NCI-H2107 treated with DMSO at 0.1 percent for 48 hours (cell line): ENCODE results near the gene FNDC7.
"Not testable (repeated sequence)": the region's sequence is repeated elsewhere in the genome, so short reads cannot be mapped to it uniquely, and the experiment has no call there.

Experiments
- DNase-seq: peaks from one replicate; lab custom pipeline; 2025; ENCODE audit not compliant: unreplicated experiment; lab: John Stamatoyannopoulos, UW

Gene FNDC7

DNA sequence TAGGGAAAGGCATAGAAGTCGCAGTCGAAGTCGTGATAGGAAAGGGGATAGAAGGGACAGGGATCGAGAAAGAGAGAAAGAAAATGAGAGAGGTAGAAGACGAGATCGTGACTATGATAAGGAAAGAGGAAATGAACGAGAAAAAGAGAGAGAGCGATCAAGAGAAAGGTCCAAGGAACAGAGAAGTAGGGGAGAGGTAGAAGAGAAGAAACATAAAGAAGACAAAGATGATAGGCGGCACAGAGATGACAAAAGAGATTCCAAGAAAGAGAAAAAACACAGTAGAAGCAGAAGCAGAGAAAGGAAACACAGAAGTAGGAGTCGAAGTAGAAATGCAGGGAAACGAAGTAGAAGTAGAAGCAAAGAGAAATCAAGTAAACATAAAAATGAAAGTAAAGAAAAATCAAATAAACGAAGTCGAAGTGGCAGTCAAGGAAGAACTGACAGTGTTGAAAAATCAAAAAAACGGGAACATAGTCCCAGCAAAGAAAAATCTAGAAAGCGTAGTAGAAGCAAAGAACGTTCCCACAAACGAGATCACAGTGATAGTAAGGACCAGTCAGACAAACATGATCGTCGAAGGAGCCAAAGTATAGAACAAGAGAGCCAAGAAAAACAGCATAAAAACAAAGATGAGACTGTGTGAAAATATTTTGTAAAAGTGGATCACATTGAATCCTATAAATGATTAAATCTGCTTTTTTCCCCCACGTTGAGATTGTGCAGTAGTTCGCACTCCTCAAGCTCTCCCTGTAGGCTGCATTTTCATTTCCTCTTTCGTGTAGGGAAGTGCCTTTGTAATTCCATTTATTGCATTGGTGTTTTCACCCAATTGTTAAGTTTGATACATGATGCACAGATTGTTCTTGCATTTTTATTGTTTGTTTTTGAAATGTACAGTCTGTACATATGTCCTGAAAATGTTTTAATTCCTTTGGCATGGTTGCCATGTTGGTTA lies 13.1 kb upstream of the FNDC7 start:
- DNase-seq = no peak

DNA sequence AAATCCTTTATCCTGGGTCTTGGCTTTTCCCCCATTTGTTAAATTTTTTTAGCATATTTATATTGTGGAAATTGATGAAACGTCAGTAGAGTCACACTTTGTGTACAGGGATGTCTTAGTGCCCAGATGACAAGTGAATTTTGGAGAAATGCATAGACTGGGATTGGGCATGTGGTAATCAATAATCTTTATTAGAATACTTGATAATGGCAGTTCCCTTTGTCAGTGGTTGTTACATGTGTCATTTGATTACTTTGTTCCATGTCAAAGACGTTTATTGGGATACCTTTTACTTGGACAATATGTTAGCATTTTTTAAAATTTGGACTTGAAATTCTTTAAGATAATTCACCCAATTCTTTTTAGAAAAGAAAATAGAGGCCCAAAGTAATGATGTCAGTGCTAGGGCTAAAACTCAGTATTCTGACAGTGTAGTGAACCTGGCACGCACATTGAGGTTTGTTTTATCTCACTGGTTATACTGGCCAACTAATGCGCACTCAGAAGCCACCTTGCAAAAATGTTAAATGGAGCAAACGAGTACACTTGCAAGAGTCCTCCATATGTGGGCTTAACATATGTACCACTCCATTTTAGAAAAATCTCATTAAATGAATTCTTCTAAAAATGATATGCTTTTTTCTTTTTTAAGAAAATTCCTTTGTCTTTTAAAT lies 11.4 kb upstream of the FNDC7 start:
- no peak for DNase-seq

DNA sequence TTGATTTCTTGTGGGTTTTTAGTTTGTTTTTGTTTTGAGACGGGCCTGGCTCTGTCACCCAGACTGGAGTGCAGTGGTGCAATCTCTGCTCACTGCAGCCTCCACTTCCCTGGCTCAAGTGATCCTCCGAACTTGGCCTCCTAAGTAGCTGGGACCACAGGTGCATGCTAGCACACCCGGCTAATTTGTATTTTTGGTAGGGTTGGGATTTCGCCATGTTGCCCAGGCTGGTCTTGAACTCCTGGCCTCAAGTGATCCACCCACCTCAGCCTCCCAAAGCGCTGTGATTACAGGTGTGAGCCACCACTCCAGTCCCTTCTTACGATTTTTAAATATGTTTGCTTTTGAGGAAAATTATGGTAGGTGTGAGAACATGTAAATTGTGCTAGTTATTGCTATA lies 10.6 kb upstream of the FNDC7 start:
- not testable (repeated sequence) for DNase-seq

DNA sequence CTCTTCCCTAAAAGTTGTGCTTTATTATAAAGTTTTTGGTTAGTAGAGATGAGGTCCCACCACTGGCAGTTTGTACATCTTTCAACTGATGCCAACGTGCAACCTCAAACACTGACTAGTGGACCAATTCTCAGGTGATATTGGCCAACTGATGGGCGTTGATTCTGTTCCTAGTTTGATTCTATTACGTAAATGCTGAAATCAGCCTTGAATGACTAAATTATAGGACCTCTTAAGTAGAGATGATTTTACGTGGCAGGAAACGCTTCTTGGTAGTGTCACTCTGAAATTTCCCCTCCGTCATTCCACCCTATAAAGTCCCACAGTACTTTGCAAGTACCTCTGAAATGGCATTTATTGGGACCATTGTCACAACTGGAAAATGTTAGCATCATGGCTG lies 8.8 kb upstream of the FNDC7 start:
- DNase-seq = no peak

DNA sequence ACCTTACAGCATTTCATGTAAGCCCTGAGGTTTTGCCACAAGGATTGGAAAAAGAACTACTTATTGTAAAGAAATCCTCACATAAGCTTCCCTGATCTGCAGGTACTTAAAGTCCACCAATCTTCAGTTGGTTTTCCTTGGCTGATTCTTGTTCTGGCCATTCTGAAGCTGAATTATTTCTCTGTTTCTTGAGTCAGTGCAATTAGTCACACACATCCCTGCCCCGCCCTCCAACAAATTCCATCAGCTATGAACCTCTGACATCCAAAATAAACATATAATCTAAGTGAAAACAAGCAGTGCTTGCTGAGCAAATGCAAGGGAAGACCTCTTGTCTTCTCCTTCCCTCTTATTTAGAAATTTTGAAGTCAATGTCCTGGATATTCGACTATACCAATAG lies 8.2 kb upstream of the FNDC7 start:
- no peak for DNase-seq

DNA sequence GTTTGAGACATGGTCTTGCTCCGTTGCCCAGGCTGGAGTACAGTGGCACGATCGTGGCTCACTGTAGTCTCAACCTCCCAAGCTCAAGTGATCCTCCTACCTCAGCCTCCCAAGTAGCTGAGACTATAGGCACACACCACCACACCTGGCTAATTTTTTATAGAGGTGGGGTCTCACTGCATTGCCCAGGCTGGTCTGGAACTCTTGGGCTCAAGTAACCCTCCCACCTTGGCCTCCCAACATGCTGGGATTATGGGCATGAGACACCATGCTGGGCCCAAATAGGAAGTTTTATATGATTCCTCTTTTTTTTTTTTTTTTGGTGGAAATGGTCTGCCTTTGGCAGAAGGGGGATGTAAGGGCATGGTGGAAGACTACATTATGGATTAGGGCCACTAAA lies 6.1 kb upstream of the FNDC7 start:
- DNase-seq = no peak

DNA sequence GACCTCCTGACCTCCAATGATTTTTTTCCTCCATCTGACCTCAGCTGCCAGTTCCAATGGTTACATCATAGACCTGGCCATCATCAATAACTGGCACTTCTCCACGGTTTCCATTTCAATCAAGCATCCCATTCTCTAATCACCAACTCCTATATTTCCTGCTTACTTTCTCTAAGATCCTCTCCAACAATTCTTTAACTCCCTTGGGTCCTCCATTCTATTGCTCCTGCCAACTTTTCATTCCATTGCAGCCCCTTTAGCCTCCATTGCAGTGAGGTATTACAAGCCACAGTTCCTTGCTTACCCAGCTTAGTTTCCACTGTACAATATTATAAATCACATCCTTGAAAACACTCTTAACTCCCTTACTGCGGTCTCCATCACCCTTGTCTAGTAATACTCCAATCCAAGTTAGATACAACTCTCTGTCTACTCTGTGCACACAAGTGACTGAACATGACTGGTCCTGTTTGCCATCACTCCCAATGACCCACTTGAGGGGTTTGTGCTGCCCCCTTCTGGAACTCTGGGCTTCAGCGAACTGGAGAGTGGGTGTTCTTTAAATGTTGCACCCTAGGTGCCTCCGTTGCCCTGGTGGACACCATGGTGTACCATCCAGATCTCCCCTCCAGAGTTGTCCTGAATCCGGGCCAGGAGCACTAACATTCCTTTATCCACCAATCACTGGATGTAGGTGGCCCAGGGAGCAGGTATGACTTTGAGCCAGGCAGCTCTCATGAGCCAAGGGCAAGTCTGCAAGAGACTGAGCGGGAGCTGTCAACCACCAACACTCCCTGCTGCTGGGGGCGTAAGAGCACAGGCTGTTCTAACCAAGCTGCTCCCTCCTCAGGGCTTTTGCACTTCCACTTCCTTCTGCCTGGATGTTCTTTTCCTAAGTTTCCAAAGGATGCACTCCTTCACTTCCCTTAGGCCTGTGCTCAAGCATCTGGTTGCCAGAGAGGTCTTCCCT lies 3.7 kb upstream of the FNDC7 start:
- no peak for DNase-seq

DNA sequence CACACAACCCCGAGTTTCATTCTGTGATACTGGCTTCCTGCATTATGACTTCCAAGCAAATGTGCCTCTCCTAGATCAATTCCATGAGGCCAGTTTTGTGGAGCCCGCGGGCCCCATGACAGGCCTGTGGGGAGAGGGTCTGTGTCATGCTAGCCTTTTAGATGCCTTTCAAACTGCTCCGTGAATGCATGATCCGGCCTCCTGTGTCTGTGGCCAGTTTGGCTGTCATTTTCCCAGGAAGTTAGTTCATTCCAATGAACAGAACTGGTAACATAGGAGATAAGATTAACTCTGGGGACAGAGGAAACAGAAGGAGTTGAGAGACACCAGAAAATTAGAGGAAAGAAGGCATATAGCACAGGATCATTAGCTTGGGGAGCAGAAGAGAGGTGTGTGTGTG lies 3.2 kb downstream of the FNDC7 start:
- no peak for DNase-seq

DNA sequence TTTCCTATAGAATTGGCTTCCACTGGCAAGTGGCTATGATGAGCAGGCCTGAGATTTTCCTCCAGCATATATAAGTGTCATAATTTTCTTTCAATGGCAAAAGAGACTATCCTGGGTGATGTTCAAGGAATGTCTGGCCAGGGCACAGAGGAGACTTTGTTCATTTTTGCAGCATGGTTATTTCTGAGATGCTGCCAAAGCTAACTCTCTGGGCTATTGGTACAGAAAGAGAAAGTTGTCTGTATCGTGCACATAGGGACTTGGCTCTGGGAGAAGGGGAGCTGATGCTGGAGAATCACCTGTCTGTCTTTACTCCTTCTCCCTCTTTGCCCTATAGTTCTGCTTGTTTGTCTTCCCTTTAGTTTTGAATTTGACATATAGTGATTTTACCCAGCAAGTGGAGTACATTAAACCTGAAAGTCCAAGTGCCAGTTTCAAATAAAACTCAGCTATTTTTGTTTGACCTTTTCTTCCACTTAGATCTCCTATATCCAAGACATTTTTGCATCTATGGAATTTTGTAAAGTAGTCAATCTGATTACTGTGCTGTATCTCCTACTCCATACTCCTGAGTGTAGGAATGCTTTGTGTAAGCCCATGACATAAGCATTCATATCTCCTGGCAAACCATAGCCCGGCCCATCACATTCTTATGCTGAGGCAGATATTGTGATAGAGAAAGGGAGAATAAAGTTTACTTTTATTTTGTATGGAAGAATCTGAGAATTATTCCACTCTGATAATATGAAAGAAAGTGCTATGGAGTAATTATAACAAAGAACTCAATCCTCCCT lies 3.9 kb downstream of the FNDC7 start:
- DNase-seq = no peak

DNA sequence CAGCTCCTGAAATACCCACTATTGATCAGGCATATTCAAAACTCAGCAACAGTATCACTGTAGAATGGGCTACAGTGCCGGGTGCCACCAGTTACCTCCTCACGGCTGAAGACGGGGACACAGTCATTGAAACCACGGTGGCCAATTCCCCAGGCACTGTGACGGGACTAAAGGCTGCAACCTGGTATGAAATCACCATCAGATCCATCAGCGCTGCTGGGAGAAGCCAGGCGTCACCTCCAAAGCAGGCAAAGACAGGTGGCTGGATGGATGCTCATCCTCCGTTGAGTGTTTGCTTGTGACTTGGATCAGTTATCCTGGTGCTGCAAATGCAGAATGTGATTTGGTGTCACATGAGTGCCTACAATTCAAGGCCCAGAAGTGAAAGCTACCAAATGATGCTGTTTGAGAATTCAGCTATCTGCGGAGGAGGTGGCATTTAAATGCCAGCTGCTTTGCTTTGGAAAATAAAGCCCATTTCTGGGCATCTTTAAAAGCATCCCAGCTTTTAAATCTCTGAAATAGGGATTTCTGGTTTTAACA lies 5.1 kb downstream of the FNDC7 start:
- DNase-seq = no peak

DNA sequence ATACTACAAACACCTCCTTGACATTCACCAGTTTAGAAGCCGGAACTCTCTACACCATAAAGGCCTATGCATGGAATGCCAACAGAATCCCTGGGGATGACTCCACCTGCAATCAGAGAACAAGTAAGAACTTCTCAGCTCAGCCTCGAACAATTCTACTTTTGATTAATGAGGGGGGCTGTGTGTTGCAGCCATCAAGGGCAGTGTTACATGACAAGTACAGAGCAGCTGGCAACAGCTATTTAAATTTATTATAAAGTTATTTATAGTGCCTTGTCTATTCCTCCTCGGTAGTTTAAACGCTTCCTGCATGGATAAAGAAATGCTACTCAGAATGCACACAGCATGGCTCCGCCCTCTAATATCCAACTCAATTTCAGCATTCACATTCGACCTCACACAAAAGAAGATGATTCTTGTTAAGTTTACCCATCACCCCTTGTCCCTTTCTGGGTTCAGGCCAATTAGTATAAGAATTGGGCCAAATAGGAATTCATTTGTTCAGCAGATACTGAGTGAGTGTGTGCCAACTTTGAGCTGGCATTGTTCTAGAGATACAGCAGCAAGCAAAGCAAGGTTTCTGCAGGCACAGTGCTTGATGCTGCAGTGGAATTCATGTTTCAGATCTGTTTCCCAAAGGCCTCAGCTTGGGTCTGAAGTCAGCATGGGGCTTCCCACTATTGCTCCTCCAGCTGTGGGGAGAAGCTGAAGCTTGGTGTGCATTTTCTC lies 6.4 kb downstream of the FNDC7 start:
- peak; percentile 27 for DNase-seq

DNA sequence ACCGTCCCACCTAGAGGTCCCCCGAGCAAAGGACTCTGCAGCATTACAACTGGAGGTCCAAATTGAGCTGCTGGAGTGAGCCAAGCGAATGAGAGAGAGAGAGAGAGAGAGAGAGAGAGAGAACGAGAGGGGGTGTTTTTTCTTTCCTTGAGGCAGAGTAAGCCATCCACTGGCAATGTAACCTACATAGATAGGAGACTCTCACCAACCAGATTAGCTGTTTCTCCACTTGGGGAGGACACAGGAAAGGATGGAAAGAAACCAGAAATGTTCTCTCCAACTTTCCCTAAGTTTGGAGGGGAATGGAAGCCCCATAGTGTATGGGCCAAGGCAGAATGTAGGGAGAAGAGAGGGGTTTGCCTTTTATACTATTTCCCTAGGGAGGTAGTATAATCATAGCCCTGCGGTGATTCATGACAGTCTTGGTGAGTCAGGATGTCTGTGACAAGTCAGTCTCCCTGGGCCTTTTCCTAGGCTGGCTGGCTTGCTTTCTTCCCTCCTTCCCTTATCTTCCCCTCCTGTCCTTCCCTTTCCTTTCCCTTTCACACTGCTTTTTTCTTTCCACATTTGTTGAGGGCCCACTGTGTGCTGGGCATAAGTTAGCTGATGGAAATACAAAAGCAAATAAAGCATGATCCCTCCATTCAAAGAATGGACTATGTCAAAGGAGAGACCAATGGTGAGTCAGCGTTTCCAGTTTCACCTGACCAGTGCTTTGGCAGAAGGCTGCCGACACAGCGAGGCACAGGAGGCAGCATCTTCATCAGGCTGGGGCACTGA lies 7.1 kb downstream of the FNDC7 start:
- no peak for DNase-seq

DNA sequence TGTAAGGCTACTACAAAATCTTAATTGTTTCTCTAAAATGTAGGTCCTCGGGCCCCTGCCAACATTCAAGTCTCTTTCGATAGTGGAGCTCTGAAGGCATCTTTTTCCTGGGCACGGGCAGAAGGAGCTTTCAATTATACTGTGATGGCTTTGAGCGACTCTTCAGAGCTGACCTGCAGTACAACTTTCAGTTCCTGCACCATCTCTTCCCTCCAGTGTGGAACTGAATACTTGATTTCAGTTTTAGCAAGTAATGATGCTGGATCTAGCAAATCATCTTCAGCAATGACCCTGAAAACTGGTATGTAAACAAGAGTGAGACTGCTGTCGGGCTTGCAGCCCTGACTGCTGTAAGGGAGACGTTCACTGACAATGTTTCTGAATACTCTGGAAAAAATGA lies 9.6 kb downstream of the FNDC7 start:
- DNase-seq = no peak

DNA sequence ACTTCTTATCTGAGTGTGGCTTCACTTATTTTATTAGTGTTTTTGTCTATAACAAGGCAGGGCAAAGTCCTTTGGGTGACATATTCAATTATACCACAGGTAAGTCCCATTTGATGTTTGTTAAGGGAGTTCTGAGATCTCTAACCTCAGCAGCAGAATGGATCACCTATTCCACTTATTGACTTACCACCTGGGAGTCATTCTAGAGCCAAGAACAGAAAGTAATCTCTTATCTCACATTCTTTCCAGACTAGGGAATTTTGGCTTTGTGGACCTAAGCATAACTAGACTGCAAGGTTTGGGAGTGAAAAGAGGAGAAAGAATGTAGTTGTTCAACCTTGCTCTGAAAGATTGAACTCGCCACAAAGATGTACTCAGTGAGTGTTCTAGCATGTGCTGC lies 13.2 kb downstream of the FNDC7 start:
- DNase-seq = no peak

DNA sequence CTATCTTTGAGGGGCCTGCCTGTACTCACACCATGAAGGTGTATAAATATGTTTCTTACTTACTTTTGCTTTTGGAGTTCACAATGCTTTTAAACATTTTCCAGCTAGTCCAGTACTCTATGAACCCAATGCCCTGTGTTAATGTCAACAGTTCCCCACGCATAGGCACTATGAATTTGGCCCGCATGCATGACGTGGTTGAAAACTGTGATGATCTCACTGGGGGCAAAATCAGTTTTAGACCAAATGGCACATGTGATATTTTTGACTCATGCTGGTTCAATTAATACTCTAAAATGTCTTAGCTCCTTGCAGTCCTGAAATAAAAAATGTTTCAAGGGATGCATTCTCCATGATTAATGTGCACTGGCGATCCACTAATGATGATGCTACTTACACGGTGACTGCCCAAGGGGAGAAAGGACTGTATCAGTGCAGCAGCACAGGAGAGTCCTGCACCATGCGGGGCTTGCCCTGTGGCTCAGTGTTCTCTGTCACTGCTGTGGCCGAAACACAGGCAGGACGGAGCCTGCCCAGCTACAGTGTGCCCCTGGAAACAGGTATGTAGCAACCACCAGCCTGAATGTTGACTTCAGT lies 15.7 kb downstream of the FNDC7 start:
- no peak for DNase-seq

DNA sequence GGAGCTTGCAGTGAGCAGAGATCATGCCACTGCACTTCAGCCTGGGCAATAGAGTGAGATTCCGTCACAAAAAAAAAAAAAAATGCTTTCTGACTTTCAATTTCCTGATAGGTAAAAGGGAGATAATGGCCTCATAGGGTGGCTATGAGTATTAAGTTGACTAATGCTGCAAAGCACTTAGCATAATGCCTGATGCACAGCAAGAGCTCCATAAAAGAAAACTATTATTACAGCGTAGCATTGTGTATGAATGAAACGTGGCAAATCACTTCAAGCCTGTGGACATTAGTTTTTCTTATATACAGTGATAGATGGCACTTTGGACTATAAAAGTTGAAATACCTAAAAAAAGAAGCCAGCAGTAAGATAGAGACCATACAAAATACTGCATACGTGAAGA lies 16.8 kb downstream of the FNDC7 start:
- no peak for DNase-seq

DNA sequence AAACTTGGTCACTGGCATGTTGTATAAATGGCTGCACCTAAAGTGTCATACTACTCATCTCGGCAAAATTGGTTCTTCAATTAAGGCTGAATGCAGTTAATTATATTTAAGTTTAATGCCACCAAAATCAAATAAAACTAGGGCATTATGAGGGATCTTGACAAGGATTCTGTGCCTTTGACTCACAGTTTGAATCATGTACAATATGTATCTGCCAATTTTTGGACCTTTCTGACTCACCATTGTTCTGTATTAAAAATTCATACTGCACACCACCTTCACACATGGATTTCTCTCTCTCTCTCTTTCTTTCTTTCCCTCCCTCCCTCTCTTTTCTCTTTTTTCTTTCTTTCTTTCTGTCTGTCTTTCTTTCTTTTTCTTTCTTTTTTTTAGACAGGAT lies 19.7 kb downstream of the FNDC7 start:
- DNase-seq = no peak

DNA sequence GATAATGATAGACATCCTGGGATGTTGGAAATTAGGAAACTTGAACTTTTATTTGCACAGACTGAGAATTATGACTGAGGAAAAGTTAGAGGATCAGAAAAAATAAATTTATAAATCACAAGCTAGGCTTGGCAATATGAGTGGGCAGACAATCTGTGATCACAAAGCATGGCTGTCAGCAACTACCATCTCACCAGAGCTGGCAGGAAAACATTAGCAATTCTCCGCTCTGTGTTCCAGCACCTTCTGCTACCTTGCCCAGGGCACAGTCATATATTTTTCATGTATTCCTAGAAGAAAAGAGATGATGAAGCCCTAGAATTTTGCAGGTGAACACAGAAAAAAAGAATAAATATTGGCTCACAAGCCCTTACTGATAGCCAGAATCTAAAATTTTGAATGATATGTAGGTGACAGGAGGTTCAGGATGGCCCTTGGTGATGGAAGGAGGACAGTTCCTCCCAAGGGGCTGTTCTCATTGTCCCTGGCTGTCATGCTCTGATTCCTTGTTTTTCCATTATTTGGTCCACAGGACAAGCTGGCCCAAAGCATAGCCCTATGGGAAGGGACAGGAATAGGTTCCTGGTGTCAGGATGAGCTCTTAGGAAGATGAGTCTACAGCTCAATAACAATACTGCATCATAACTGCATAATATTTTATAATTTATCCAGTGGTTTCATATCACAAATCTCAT lies 21.6 kb downstream of the FNDC7 start:
- no peak for DNase-seq
